Endodermal cell (in vitro differentiated cells): ENCODE data around the gene SMAD7. TPM values are rescaled to one million over a fixed set of nuclear protein-coding genes. Genes with fewer than 3 reads are reported as not detected.

Experiments used
- DNase-seq: peaks from one replicate; pipeline ENCODE4 v3.0.0-alpha.2; 2017
- H3K27ac ChIP-seq: 2 replicates; pipeline ENCODE4 v1.5.1; 2013; ENCODE audit warnings: mild to moderate bottlenecking, low read depth, low read length, moderate library complexity
- H3K27me3 ChIP-seq: 2 replicates; pipeline ENCODE4 v1.6.1; 2013; ENCODE audit warnings: mild to moderate bottlenecking, low read length, moderate library complexity; ENCODE audit not compliant: insufficient read depth, control insufficient read depth, poor library complexity, severe bottlenecking
- H3K36me3 ChIP-seq: 2 replicates; pipeline ENCODE4 v1.7.0; 2013; ENCODE audit warnings: mild to moderate bottlenecking, low read length, moderate library complexity; ENCODE audit not compliant: control insufficient read depth, insufficient read depth
- H3K4me1 ChIP-seq: one replicate; pipeline ENCODE4 v1.7.0; 2013; ENCODE audit warnings: low read length; ENCODE audit not compliant: control insufficient read depth, insufficient read depth
- H3K4me3 ChIP-seq: 2 replicates; pipeline ENCODE4 v1.5.1; 2013; ENCODE audit warnings: mild to moderate bottlenecking, low read length, moderate library complexity
- H3K9ac ChIP-seq: 2 replicates; pipeline ENCODE4 v1.6.1; 2013; ENCODE audit warnings: mild to moderate bottlenecking, low read length, moderate library complexity; ENCODE audit not compliant: poor library complexity, severe bottlenecking; ENCODE audit errors: extremely low read depth
- H3K9me3 ChIP-seq: 2 replicates; pipeline ENCODE4 v1.6.1; 2013; ENCODE audit warnings: mild to moderate bottlenecking, low read length, moderate library complexity; ENCODE audit not compliant: control insufficient read depth
- H3K27ac Mint-ChIP-seq: 2 replicates; pipeline ENCODE4 v1.8.0; 2020; ENCODE audit warnings: mixed read lengths
- H3K27me3 Mint-ChIP-seq: 2 replicates; pipeline ENCODE4 v1.8.0; 2021; ENCODE audit warnings: mild to moderate bottlenecking, mixed read lengths; ENCODE audit not compliant: insufficient read depth
- H3K36me3 Mint-ChIP-seq: 2 replicates; pipeline ENCODE4 v1.8.0; 2020; ENCODE audit warnings: low read depth, mixed read lengths
- H3K4me1 Mint-ChIP-seq: 2 replicates; pipeline ENCODE4 v1.8.0; 2020; ENCODE audit warnings: mixed read lengths
- H3K4me3 Mint-ChIP-seq: 2 replicates; pipeline ENCODE4 v1.8.0; 2020; ENCODE audit warnings: mild to moderate bottlenecking, moderate library complexity, mixed read lengths
- H3K9me3 Mint-ChIP-seq: 2 replicates; pipeline ENCODE4 v1.8.0; 2020; ENCODE audit warnings: mild to moderate bottlenecking, mixed read lengths
- WGBS, 2 experiments: methylation state at CpG; one replicate each; pipeline versions ENCODE4 v1.1.5 to v1.1.7; 2013; ENCODE audit warnings: missing lambda C conversion rate in 2 of 2, mixed read lengths in 1 of 2; ENCODE audit not compliant: insufficient coverage in 1 of 2, insufficient read length in 1 of 2; 5-methylcytosine and 5-hydroxymethylcytosine counted together
- total RNA-seq, 2 donors: library from RNA; stranded (reverse); fragmentation: NEBNext Ultra II Directional in 1 of 2; extraction: Animal tissue kit (Norgen Biotek cat#: 25700) in 1 of 2; gene quantifications; 2 replicates in 1 of 2; 3 replicates in 1 of 2; pipeline ENCODE4 v1.2.1, GENCODE V29; 2021
- TF ChIP-seq, protein P1 (sequence below): fragments of 200-600 bp; sonication (generic); conservative IDR thresholded peaks from 2 replicates; pipeline ENCODE4 v1.5.0; 2021; ENCODE audit warnings: antibody characterized with exemption, mild to moderate bottlenecking

SMAD7 gene
- total RNA-seq, 2 donors from 2014 or later: 52.4 to 67.4 TPM

GRCh38 chr18:48875314-48875941 lies 75.3 kb downstream of the SMAD7 start:
- no peak overlapping the region for H3K9ac ChIP-seq
- 94% methylated on average over 17 to 18 of the region's 18 CpGs for WGBS, 2 experiments
- no peaks in the 10 kb centered on the region for H3K36me3 ChIP-seq
- H3K36me3 Mint-ChIP-seq: no peaks in the 10 kb centered on the region
- peaks cover 15% of the 10 kb centered on the region for H3K4me1 ChIP-seq
- H3K27me3 ChIP-seq: no peaks in the 10 kb centered on the region
- TF ChIP-seq, protein P1, sequence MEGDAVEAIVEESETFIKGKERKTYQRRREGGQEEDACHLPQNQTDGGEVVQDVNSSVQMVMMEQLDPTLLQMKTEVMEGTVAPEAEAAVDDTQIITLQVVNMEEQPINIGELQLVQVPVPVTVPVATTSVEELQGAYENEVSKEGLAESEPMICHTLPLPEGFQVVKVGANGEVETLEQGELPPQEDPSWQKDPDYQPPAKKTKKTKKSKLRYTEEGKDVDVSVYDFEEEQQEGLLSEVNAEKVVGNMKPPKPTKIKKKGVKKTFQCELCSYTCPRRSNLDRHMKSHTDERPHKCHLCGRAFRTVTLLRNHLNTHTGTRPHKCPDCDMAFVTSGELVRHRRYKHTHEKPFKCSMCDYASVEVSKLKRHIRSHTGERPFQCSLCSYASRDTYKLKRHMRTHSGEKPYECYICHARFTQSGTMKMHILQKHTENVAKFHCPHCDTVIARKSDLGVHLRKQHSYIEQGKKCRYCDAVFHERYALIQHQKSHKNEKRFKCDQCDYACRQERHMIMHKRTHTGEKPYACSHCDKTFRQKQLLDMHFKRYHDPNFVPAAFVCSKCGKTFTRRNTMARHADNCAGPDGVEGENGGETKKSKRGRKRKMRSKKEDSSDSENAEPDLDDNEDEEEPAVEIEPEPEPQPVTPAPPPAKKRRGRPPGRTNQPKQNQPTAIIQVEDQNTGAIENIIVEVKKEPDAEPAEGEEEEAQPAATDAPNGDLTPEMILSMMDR: no peak
- no peaks in the 10 kb centered on the region for H3K9me3 ChIP-seq
- H3K9me3 Mint-ChIP-seq: no peaks in the 10 kb centered on the region
- no peak overlapping the region for H3K27ac Mint-ChIP-seq
- no peak overlapping the region for H3K4me3 Mint-ChIP-seq
- no peak overlapping the region for H3K4me3 ChIP-seq
- peaks cover 27% of the 10 kb centered on the region for H3K4me1 Mint-ChIP-seq
- DNase-seq: no peak
- H3K27me3 Mint-ChIP-seq: no peaks in the 10 kb centered on the region
- H3K27ac ChIP-seq: no peak overlapping the region

DNA sequence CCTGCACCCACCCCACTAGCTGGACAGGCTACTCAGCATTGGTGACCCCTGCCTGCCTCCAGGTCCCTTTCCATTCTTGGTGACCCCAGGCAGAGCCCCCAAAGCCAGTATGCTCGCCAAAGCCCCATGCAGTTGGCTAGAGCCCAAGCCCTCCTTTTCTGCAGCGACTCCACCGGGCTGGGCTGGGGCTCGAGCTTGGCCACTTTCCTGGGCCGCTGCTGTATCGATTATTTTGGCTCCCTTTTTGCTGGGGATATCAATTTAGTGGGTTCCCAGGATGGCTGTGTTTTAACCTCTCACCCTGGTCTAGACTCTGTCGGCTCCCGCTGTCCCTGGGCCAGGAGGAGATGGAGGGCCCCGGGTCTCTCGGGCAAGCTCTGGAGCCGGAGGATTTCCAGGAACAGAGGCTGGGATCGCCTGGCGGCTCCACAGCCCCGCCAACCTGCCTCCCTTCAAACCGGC lies 76.0 kb downstream of the SMAD7 start:
- H3K36me3 Mint-ChIP-seq: no peaks in the 10 kb centered on the region
- Histone ChIP-seq H3K9ac (no peak overlapping the region), H3K27me3 (no peaks in the 10 kb centered on the region), H3K9me3 (no peaks in the 10 kb centered on the region), H3K27ac (no peak overlapping the region), H3K4me1 (peaks cover 15% of the 10 kb centered on the region), H3K4me3 (no peak overlapping the region), H3K36me3 (no peaks in the 10 kb centered on the region)
- DNase-seq: no peak
- TF ChIP-seq, protein P1: no peak
- H3K4me3 Mint-ChIP-seq: no peak overlapping the region
- H3K27ac Mint-ChIP-seq: no peak overlapping the region
- peaks cover 27% of the 10 kb centered on the region for H3K4me1 Mint-ChIP-seq
- H3K27me3 Mint-ChIP-seq: no peaks in the 10 kb centered on the region
- H3K9me3 Mint-ChIP-seq: no peaks in the 10 kb centered on the region
- WGBS, 2 experiments: 95 to 96% methylated on average over 9 to 15 of the region's 15 CpGs

DNA sequence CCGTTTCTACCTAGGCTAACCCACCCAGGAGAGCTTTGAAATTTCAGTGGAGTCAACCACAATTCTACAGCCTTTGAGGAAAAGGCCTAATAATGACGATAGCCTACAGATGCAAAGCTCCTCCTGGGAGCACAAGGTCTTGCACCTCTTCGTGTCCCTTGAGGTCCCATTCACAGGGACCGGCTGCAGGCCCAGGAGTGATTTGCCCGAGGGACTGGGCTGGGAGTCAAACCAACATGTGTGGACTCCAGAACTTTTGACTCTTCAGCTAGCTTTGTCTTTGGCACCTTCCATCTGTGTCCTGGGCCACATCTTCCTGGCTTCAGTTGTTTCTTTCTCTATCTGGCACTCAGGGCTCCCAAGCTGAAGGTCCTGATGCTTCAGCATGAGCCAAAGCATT lies 76.5 kb downstream of the SMAD7 start:
- Histone ChIP-seq H3K4me3 (no peak overlapping the region), H3K4me1 (peaks cover 15% of the 10 kb centered on the region), H3K36me3 (no peaks in the 10 kb centered on the region), H3K9ac (no peak overlapping the region), H3K27me3 (no peaks in the 10 kb centered on the region), H3K27ac (no peak overlapping the region), H3K9me3 (no peaks in the 10 kb centered on the region)
- 79 to 93% methylated on average over 5 of the region's 5 CpGs for WGBS, 2 experiments
- peaks cover 25% of the 10 kb centered on the region for H3K4me1 Mint-ChIP-seq
- H3K27ac Mint-ChIP-seq: no peak overlapping the region
- DNase-seq: no peak
- no peak overlapping the region for H3K4me3 Mint-ChIP-seq
- H3K27me3 Mint-ChIP-seq: no peaks in the 10 kb centered on the region
- H3K36me3 Mint-ChIP-seq: no peaks in the 10 kb centered on the region
- no peaks in the 10 kb centered on the region for H3K9me3 Mint-ChIP-seq
- TF ChIP-seq, protein P1: no peak
